Uterus (tissue), 2 donors: ENCODE measurements around the gene FHIT.

Experiments
- POLR2A ChIP-seq, 2 donors: fragments of 450-650 bp; IDR thresholded peaks; one replicate each; pipeline ENCODE4 v1.6.1; 2016; ENCODE audit warnings: antibody characterized with exemption in 2 of 2, mild to moderate bottlenecking in 1 of 2, moderate library complexity in 1 of 2
- TF ChIP-seq, protein P1 (sequence below), 4 experiments: fragments of 200-600 bp in 2 of 4; fragments of 450-650 bp in 2 of 4; sonication (generic) in 2 of 4; IDR thresholded peaks; one replicate each; pipeline ENCODE4 v1.5.1; 2016 to 2019; ENCODE audit warnings: antibody characterized with exemption in 4 of 4, mild to moderate bottlenecking in 2 of 4, moderate library complexity in 1 of 4

DNA sequence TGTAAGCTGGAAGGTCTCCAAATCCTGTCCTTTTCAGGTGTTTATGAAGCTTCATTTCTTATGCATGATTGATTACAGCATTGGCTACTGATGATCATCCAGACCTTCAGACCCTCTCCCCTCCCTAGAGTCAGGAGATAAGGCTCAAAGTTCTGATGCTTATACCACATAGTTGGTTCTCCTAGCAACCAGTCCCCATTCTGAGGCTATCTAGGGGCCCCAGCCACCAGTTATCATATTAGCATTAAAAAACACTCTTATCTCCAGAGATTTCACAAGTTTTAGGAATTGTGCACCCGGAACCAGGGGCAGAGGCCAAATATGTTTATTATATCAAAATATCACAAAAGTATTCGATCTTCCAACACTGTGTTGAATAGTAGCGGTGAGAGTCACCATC is 953.1 kb downstream of the FHIT start:
- TF ChIP-seq, protein P1, sequence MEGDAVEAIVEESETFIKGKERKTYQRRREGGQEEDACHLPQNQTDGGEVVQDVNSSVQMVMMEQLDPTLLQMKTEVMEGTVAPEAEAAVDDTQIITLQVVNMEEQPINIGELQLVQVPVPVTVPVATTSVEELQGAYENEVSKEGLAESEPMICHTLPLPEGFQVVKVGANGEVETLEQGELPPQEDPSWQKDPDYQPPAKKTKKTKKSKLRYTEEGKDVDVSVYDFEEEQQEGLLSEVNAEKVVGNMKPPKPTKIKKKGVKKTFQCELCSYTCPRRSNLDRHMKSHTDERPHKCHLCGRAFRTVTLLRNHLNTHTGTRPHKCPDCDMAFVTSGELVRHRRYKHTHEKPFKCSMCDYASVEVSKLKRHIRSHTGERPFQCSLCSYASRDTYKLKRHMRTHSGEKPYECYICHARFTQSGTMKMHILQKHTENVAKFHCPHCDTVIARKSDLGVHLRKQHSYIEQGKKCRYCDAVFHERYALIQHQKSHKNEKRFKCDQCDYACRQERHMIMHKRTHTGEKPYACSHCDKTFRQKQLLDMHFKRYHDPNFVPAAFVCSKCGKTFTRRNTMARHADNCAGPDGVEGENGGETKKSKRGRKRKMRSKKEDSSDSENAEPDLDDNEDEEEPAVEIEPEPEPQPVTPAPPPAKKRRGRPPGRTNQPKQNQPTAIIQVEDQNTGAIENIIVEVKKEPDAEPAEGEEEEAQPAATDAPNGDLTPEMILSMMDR (IDR thresholded peaks at IDR 0.05): no peak
- TF ChIP-seq POLR2A (IDR thresholded peaks at IDR 0.05): no peak
